Endothelial cell of umbilical vein (primary cell): Measurements from ENCODE around the gene MCOLN2. TPM values are rescaled to one million over a fixed set of nuclear protein-coding genes. Genes with fewer than 3 reads are reported as not detected.

Experiments
- BruUV-seq: library from RNA; stranded (reverse); fragments of 400-500 nt; replicated peaks from 2 replicates; lab custom pipeline; 2021; lab: Mats Ljungman, UMichigan
- CTCF ChIA-PET: fragments of 300-600, 350-600 bp; sonication (Branson Sonifier 250); formaldehyde crosslinking; loops from one replicate; lab custom pipeline; 2021; ENCODE audit warnings: antibody characterized with exemption, inconsistent platforms; lab: Charles Lee
- POLR2A ChIA-PET: fragments of 300-600, 350-600 bp; sonication (Branson Sonifier 250); formaldehyde crosslinking; loops from one replicate; lab custom pipeline; 2021; ENCODE audit warnings: antibody characterized with exemption, inconsistent platforms; lab: Charles Lee
- DNase-seq: peaks from one replicate; pipeline ENCODE4 v3.0.0-alpha.2; 2011; ENCODE audit warnings: low read depth, low spot score
- FAIRE-seq: peaks from 2 replicates; lab custom pipeline; 2011; peaks lifted over from hg19 to GRCh38; lab: Jason Lieb, UNC
- H2AFZ ChIP-seq: 2 replicates; pipeline ENCODE4 v1.6.0; 2012; ENCODE audit warnings: low read depth, low read length, control low read depth, inconsistent platforms
- H3K27ac ChIP-seq: 2 replicates; pipeline ENCODE4 v1.5.1; 2011; ENCODE audit warnings: low read depth, mild to moderate bottlenecking, control low read depth, low read length, moderate library complexity; ENCODE audit not compliant: insufficient read depth
- H3K27me3 ChIP-seq, 2 experiments: 2 replicates each; pipeline versions ENCODE4 v1.6.0 to v1.6.1; 2011; ENCODE audit warnings: low read length in 2 of 2, mixed read lengths in 1 of 2; ENCODE audit not compliant: control insufficient read depth in 2 of 2, insufficient read depth in 2 of 2
- H3K36me3 ChIP-seq, 2 experiments: 2 replicates in 1 of 2; 3 replicates in 1 of 2; pipeline ENCODE4 v1.5.1; 2011; ENCODE audit warnings: low read length in 2 of 2, mild to moderate bottlenecking in 1 of 2, moderate library complexity in 1 of 2; ENCODE audit not compliant: control insufficient read depth in 2 of 2, insufficient read depth in 2 of 2; ENCODE audit errors: extremely low read depth in 1 of 2
- H3K4me1 ChIP-seq: 3 replicates; pipeline ENCODE4 v1.5.1; 2011; ENCODE audit warnings: mild to moderate bottlenecking, low read length; ENCODE audit not compliant: control insufficient read depth, insufficient read depth; ENCODE audit errors: extremely low read depth
- H3K4me2 ChIP-seq: 2 replicates; pipeline ENCODE4 v1.6.1; 2011; ENCODE audit warnings: low read length, control low read depth, mixed read lengths; ENCODE audit not compliant: insufficient read depth
- H3K4me3 ChIP-seq, 3 experiments: fragments of 200-600 bp in 1 of 3; sonication (generic), shearing (Covaris generic) in 1 of 3; replicated peaks in 1 of 3; 2 replicates each; pipeline ENCODE4 v1.5.1; 2011 to 2016; ENCODE audit warnings: control low read depth in 3 of 3, low read length in 3 of 3, mild to moderate bottlenecking in 2 of 3, inconsistent platforms in 1 of 3, low read depth in 1 of 3, moderate library complexity in 1 of 3; ENCODE audit not compliant: insufficient read depth in 1 of 3
- H3K79me2 ChIP-seq: 2 replicates; pipeline ENCODE4 v1.6.0; 2012; ENCODE audit warnings: low read length, inconsistent platforms; ENCODE audit not compliant: control insufficient read depth, insufficient read depth
- H3K9ac ChIP-seq: replicated peaks from 2 replicates; pipeline ENCODE3; 2011; ENCODE audit warnings: low read length, control low read depth; ENCODE audit not compliant: insufficient read depth; ENCODE audit errors: extremely low read depth
- H3K9me1 ChIP-seq: replicated peaks from 3 replicates; pipeline ENCODE4 v1.6.0; 2011; ENCODE audit warnings: mild to moderate bottlenecking, low read length; ENCODE audit not compliant: control insufficient read depth, insufficient read depth; ENCODE audit errors: extremely low read depth
- H3K9me3 ChIP-seq: replicated peaks from 2 replicates; pipeline ENCODE4 v1.5.1; 2012; ENCODE audit warnings: low read length, inconsistent platforms; ENCODE audit not compliant: control insufficient read depth, insufficient read depth
- H4K20me1 ChIP-seq: replicated peaks from 2 replicates; pipeline ENCODE3; 2011; ENCODE audit warnings: mild to moderate bottlenecking, low read length; ENCODE audit not compliant: control insufficient read depth, insufficient read depth; ENCODE audit errors: extremely low read depth
- CTCF ChIP-seq, 2 donors: IDR thresholded peaks; 1 replicate in 1 of 2; 2 replicates in 1 of 2; pipeline ENCODE4 v1.5.1; 2011; ENCODE audit warnings: low read length in 2 of 2, mild to moderate bottlenecking in 2 of 2, moderate library complexity in 2 of 2, control low read depth in 1 of 2, inconsistent platforms in 1 of 2, low read depth in 1 of 2; ENCODE audit not compliant: insufficient read depth in 1 of 2; ENCODE audit errors: extremely low read depth in 1 of 2
- EZH2 ChIP-seq: IDR thresholded peaks from 2 replicates; pipeline ENCODE4 v1.6.1; 2012; ENCODE audit warnings: borderline replicate concordance, low read depth, mild to moderate bottlenecking, moderate library complexity, low read length, inconsistent platforms; ENCODE audit not compliant: severe bottlenecking
- FOS ChIP-seq: IDR thresholded peaks from 2 replicates; pipeline ENCODE4 v1.6.1; 2011; ENCODE audit warnings: mild to moderate bottlenecking, low read length, moderate library complexity, borderline replicate concordance; ENCODE audit not compliant: insufficient read depth
- GATA2 ChIP-seq: IDR thresholded peaks from 2 replicates; pipeline ENCODE4 v1.7.0; 2011; ENCODE audit warnings: low read depth, mild to moderate bottlenecking, moderate library complexity, mixed read lengths, low read length; ENCODE audit not compliant: insufficient read length, insufficient read depth
- JUN ChIP-seq: IDR thresholded peaks from 2 replicates; pipeline ENCODE4 v1.6.1; 2011; ENCODE audit warnings: borderline replicate concordance, low read depth; ENCODE audit not compliant: insufficient read length, insufficient read depth
- MYC ChIP-seq: IDR thresholded peaks from one replicate; pipeline ENCODE4 v1.6.1; 2011; ENCODE audit warnings: mild to moderate bottlenecking, low read depth, low read length
- POLR2A ChIP-seq: IDR thresholded peaks from 2 replicates; pipeline ENCODE4 v1.6.1; 2012; ENCODE audit warnings: low read depth, mild to moderate bottlenecking, control low read depth, low read length
- POLR2AphosphoS5 ChIP-seq: IDR thresholded peaks from 2 replicates; pipeline ENCODE4 v1.6.1; 2012; ENCODE audit warnings: low read depth, mild to moderate bottlenecking, control low read depth, low read length, moderate library complexity; ENCODE audit not compliant: insufficient read depth
- dilution Hi-C: fragments of 300-500 bp; cut with MboI; formaldehyde crosslinking; loops from one replicate; pipeline ENCODE4 v1.15.0; 2019; ENCODE audit warnings: low sequenced_read_pairs; ENCODE audit not compliant: extremely low pct_ligation_motif_present
- intact Hi-C: fragments of 100-400 bp; cut with micrococcal nuclease; formaldehyde crosslinking; loops from one replicate; pipeline ENCODE4 v1.10.0; 2022
- polyA plus RNA-seq, 4 experiments: library from polyadenylated mRNA; depleted of rRNA in 3 of 4; stranded (reverse) in 3 of 4; unstranded in 1 of 4; fragments of >200 nt; gene quantifications; 2 replicates each; pipeline versions ENCODE4 v1.2.1 to v1.2.3, GENCODE V29; 2011 to 2012; ENCODE audit warnings: missing spikeins in 1 of 4
- total RNA-seq: library from RNA; stranded (reverse); gene quantifications from 2 replicates; pipeline ENCODE4 v1.2.3, GENCODE V29; 2021
- TF ChIP-seq, protein P1 (sequence below): IDR thresholded peaks from 2 replicates; pipeline ENCODE4 v1.6.1; 2011; ENCODE audit not compliant: insufficient read depth, insufficient read length

The MCOLN2 gene
- total and polyA plus RNA-seq, 2 donors (not counting 3 experiments of a cell fraction or from before 2014, with no cell fraction given): not detected

- TF ChIP-seq POLR2AphosphoS5 (no peak), JUN (no peak), GATA2 (no peak), CTCF (IDR thresholded peaks at IDR 0.05; ENCODE audit: extremely low read depth in 1 of 2, insufficient read depth in 1 of 2, low read depth in 1 of 2, low read length in 2 of 2) (no peak), POLR2A (no peak), MYC (no peak), FOS (no peak), EZH2 (no peak)
- TF ChIP-seq, protein P1, sequence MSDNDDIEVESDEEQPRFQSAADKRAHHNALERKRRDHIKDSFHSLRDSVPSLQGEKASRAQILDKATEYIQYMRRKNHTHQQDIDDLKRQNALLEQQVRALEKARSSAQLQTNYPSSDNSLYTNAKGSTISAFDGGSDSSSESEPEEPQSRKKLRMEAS: no peak
- POLR2A ChIA-PET: no interaction called here
- H2AFZ ChIP-seq: no peak overlapping the region
- H3K79me2 ChIP-seq: no peaks in the 10 kb centered on the region
- BruUV-seq: no TSS peak
- CTCF ChIA-PET: interaction anchor here (0.9 to 1.1 kb wide), 2 partner anchors 26 to 47 kb away, joined by 3 read pairs; no protein-coding TSS in a partner anchor
- H3K9ac ChIP-seq: no peak overlapping the region
- FAIRE-seq: no peak
- H3K9me1 ChIP-seq: no peaks in the 10 kb centered on the region
- H3K9me3 ChIP-seq: no peaks in the 10 kb centered on the region
- no peak for DNase-seq
- dilution Hi-C loops: no loop called here
- H3K36me3 ChIP-seq: no peaks in the 10 kb centered on the region
- no peak overlapping the region for H3K4me2 ChIP-seq
- no peaks in the 10 kb centered on the region for H4K20me1 ChIP-seq
- H3K27ac ChIP-seq: no peak overlapping the region
- H3K4me3 ChIP-seq: no peak overlapping the region
- intact Hi-C loops: no loop called here
- no peaks in the 10 kb centered on the region for H3K4me1 ChIP-seq
- H3K27me3 ChIP-seq: peaks cover 22 to 48% of the 10 kb centered on the region in 2 experiments
These were observed 5.6 kb downstream of the MCOLN2 start for GRCh38 chr1:84991097-84991920.
